GM19452 (cell line): ENCODE measurements around the gene GHRL.
"Not testable (repeated sequence)": the region's sequence is repeated elsewhere in the genome, so short reads cannot be mapped to it uniquely, and the experiment has no call there.

ENCODE experiments used
- ATAC-seq: cut with Tn5 transposase; IDR thresholded peaks from one replicate; pipeline ENCODE4 v1.9.1; 2021; ENCODE audit not compliant: unreplicated experiment

Gene GHRL

GRCh38 chr3:10278501-10278900, 14.2 kb downstream of the GHRL start:
- no peak for ATAC-seq

- no peak for ATAC-seq
These were observed 15.6 kb downstream of the GHRL start for GRCh38 chr3:10277115-10277625.

DNA sequence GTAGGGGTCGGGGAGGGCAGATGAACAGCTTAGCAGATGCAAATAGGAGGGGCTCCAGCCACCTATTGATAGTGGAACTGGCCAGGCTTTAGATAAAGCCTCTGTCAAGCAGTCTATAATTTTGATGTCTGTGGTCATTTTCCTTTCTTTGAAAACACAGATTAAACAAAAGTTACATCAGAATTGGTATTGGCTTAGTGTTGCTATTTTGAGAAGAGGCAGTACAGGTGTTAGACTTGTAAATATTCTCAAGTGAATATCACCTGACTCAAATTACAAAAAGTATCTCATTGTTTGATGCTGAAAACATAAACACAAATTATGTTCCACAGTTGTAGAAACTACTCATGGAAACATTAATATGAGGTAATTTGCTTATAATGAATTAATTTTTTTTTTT, 18.1 kb downstream of the GHRL start:
- no peak for ATAC-seq

GRCh38 chr3:10273702-10274305, 18.9 kb downstream of the GHRL start:
- ATAC-seq: no peak

DNA sequence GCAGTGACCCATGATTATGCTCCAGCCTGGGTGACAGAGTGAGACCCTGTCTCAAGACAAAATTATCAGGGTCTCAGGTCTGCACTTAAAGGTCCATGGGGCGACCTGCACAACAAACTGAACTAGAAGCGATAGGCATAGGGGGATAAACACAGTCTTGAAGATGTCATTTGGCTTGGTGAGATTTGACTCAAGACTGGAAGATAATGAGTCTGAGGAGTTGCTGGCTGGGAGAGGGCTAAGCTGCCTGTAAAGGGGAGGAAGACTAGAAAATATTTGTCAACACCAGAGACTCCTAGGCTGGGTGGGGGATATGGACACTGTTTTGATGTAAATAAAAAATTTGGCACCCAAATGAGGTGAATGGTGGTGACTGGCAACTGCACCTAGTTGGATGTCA, 19.8 kb downstream of the GHRL start:
- ATAC-seq: no peak

GRCh38 chr3:10272476-10272875, 20.3 kb downstream of the GHRL start:
- ATAC-seq: not testable (repeated sequence)

GRCh38 chr3:10269443-10269842, 23.3 kb downstream of the GHRL start:
- no peak for ATAC-seq

GRCh38 chr3:10268930-10269329, 23.8 kb downstream of the GHRL start:
- no peak for ATAC-seq

DNA sequence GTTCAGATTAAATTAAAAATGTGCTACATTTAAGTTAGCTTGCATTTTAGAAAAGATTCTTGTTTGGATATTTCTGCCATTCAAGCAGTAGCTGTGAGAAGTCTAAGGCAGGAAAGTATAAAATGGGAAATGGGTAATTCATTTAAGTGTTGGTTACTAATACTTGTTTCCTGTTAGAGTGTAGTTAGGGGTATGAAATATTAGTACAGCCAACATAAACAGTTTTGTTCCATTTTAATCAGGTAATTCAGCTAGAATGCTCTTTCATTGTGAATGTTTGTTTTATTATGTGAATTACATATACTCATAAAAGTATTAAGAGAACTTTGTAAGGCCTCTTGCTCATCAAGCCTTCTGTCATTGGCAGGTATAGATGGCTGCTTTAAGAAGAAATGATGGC, 24.6 kb downstream of the GHRL start:
- ATAC-seq: no peak

DNA sequence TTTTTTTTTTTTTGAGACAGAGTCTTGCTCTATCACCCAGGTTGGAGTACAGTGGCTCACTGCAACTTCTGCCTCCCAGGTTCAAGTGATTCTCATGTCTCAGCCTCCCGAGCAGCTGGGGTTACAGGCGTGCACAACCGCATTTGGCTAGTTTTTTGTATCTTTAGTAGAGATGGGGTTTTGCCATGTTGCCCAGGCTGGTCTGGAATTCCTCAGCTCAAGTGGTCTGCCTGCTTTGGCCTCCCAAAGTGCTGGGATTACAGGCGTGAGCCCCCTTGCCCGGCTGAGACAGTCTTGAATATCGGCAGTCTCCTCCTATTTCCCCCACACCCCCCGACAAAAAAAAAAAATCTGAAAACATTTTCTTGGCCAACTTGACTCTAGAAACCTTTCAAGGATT, 25.8 kb downstream of the GHRL start:
- not testable (repeated sequence) for ATAC-seq

- no peak for ATAC-seq
These were observed 26.9 kb downstream of the GHRL start for GRCh38 chr3:10265833-10266232.

- no peak for ATAC-seq
These were observed 28.9 kb downstream of the GHRL start for GRCh38 chr3:10263646-10264363.

GRCh38 chr3:10262027-10262426, 30.7 kb downstream of the GHRL start:
- no peak for ATAC-seq

- ATAC-seq: no peak
These were observed 32.5 kb downstream of the GHRL start for GRCh38 chr3:10260211-10260701.

DNA sequence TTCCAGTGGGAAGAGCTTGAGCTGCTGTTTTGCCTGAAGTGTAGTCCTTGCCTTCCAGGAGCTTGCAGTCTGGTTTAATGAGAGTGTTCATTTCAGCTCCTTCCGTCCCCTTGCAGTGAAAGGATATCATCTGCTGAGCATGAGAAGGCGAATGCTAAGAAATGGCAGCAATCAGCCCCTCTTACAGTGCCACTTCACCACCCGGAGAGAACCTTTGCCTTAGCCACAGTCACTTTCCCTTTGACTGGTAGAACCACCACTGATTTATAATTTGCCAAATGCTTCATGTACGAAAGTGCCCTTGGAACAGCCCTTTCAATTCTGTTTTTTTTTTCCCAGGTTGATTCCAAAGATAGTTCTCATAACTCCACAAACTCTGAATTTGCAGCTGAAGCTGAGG, 32.9 kb downstream of the GHRL start:
- no peak for ATAC-seq

- ATAC-seq: no peak
These were observed 33.7 kb downstream of the GHRL start for GRCh38 chr3:10259036-10259435.

- ATAC-seq: no peak
These were observed 36.9 kb downstream of the GHRL start for GRCh38 chr3:10255835-10256234.

- ATAC-seq: no peak
These were observed 39.0 kb downstream of the GHRL start for GRCh38 chr3:10253731-10254130.

DNA sequence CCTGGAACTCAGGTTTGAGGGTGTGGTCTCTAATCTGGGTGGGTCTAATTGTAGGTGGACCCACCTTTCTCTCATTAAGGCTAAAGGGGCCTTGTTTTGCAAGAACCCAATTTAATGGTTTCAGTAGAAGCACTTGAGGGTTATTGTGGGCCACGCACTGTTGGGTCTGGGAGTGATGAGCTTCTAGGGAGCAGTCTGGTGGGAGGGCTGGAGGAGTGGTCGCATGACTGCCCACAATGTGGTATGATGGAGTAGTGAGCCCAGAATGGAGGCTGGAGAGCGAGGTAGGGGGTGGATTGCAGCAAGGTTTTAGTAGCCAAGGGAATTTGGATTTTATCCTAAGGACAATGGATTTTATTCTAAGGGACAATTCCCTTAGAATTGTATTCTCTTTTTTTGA, 41.7 kb downstream of the GHRL start:
- no peak for ATAC-seq

- ATAC-seq: no peak
These were observed 42.9 kb downstream of the GHRL start for GRCh38 chr3:10249833-10250232.

GRCh38 chr3:10248984-10249748, 43.6 kb downstream of the GHRL start:
- peak; percentile 13 for ATAC-seq
